ENCODE data around the gene TMEM52B. TPM values are rescaled to one million over a fixed set of nuclear protein-coding genes. Genes with fewer than 3 reads are reported as not detected.
A peak's percentile ranks its signal among the peaks of the same experiment; 100 is the strongest.

The TMEM52B gene
- total and polyA plus RNA-seq, 2 of the 13 experiments (the other 11 are each of a cell fraction or from before 2014, with no cell fraction given): not detected

- ATAC-seq (peak; percentile 98), FAIRE-seq (peak; percentile 71), DNase-seq (ENCODE audit: low spot score) (peak; percentile 40)
- no peaks in the 10 kb centered on the region for H3K79me2 ChIP-seq (ENCODE audit: insufficient read depth, low read length)
- H3K27me3 ChIP-seq (ENCODE audit: control insufficient read depth in 1 of 2, insufficient read depth in 2 of 2, low read length in 2 of 2): no peaks in the 10 kb centered on the region; a peak in 2 of 5 replicates
- no peak overlapping the region for H3K4me3 ChIP-seq (replicated peaks in 1 of 3; ENCODE audit: insufficient read depth in 1 of 3, low read depth in 2 of 3, low read length in 3 of 3)
- CTCF ChIA-PET (ENCODE audit: low intra/inter-chr PET ratio, low total read pairs): interaction anchor here (1.9 kb wide), 1 partner anchor 38 kb away, joined by 19 read pairs; no protein-coding TSS in a partner anchor
- POLR2A ChIA-PET: no interaction called here
- no peak overlapping the region for H3K27ac ChIP-seq (ENCODE audit: extremely low read length, insufficient read depth, low read length)
- intact Hi-C loops (cut with micrococcal nuclease; ENCODE audit: unreplicated experiment) (loop anchor here (2.0 kb wide), 1 partner anchor 38 kb away; no protein-coding TSS in a partner anchor), in situ Hi-C loops (cut with HindIII; ENCODE audit: extremely low pct_ligation_motif_present, low pct_unique_long_range_greater_than_20kb) (no loop called here)
- H3K9ac ChIP-seq (ENCODE audit: insufficient read depth, low read depth, low read length): no peak overlapping the region
- no peaks in the 10 kb centered on the region for H3K4me1 ChIP-seq (ENCODE audit: insufficient read depth, low read length)
- no peaks in the 10 kb centered on the region for H4K20me1 ChIP-seq (ENCODE audit: insufficient read depth, low read length)
- H3K4me2 ChIP-seq (ENCODE audit: low read depth, low read length): no peak overlapping the region
- no TSS peak for BruUV-seq (replicated peaks)
- H3K9me3 ChIP-seq (ENCODE audit: low read length): no peaks in the 10 kb centered on the region
- H2AFZ ChIP-seq (ENCODE audit: low read length): no peak overlapping the region
- H3K36me3 ChIP-seq (replicated peaks in 1 of 2; ENCODE audit: control insufficient read depth in 1 of 2, insufficient read depth in 2 of 2, low read length in 2 of 2): no peaks in the 10 kb centered on the region
- 3% methylated on average over 13 of the region's 13 CpGs for WGBS (ENCODE audit: low lambda C conversion rate)
- peak; percentile 69 for TF ChIP-seq STAG1 (CRISPR knock-in tag; IDR thresholded peaks at IDR 0.05)
- TF ChIP-seq RAD21 (CRISPR knock-in tag; IDR thresholded peaks at IDR 0.05): 0 out of 2 replicates have a peak, but pooled peaks have one; percentile 24
- TF ChIP-seq FOXK2 (IDR thresholded peaks at IDR 0.05): no peak
- no peak for TF ChIP-seq ZNF883 (CRISPR knock-in tag; IDR thresholded peaks at IDR 0.05; ENCODE audit: not compliant biosample characterization)
- TF ChIP-seq ATF3 (CRISPR knock-in tag; IDR thresholded peaks at IDR 0.05): no peak
- TF ChIP-seq ZNF460 (CRISPR knock-in tag; IDR thresholded peaks at IDR 0.05; ENCODE audit: borderline replicate concordance): no peak
- no peak for TF ChIP-seq MYPOP (CRISPR knock-in tag; IDR thresholded peaks at IDR 0.05)
- peak; percentile 44 for TF ChIP-seq SMC3 (IDR thresholded peaks at IDR 0.05; ENCODE audit: low read length)
- TF ChIP-seq PAXIP1 (CRISPR knock-in tag; conservative IDR thresholded peaks at IDR 0.05): no peak
- TF ChIP-seq ARID4A (CRISPR knock-in tag; IDR thresholded peaks at IDR 0.05; ENCODE audit: borderline replicate concordance): no peak
- no peak for TF ChIP-seq ATF6 (CRISPR knock-in tag; conservative IDR thresholded peaks at IDR 0.05)
- no peak for TF ChIP-seq ZNF7 (CRISPR knock-in tag; IDR thresholded peaks at IDR 0.05)
These were observed 11.9 kb downstream of the TMEM52B start for GRCh38 chr12:10190558-10191388.

Data from HepG2 (cell line).